LNCAP (cell line): Measurements from ENCODE around the gene RABGAP1.

Experiments
- TF ChIP-seq, protein P1 (sequence below): fragments of 450-650 bp; IDR thresholded peaks from 2 replicates; pipeline ENCODE4 v1.5.1; 2017; ENCODE audit warnings: mild to moderate bottlenecking

Gene RABGAP1

DNA sequence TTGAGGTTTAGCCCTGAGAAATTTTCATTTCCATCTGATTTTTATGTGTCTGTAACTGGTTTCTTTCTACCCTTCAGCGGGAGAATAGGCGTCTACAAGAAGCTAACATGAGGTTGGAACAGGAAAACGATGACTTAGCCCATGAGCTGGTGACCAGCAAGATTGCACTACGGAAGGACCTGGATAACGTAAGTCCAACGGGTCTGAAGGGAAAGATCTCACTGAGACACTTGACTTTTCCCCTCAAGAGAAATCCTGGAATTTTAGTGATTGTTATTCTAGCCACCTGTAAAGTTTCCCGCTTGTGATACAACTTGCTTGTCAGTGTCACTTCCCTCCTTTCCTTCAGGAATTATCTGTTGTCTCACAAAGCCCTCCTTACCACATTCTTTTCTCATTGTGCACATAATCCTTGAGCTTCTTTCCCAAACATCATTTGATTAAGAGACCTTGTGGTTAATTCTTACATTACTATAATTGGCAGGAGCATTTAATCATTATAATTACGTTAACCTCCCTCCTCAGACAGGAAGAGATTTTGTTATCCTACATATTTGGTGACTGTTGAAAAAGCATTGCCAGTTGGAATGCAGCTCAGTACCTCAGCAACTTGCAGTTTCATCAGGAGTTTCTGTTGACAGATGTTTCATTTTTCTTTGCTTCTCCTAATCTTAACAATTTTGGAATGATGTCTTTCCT lies 149.5 kb downstream of the RABGAP1 start:
- TF ChIP-seq, protein P1, sequence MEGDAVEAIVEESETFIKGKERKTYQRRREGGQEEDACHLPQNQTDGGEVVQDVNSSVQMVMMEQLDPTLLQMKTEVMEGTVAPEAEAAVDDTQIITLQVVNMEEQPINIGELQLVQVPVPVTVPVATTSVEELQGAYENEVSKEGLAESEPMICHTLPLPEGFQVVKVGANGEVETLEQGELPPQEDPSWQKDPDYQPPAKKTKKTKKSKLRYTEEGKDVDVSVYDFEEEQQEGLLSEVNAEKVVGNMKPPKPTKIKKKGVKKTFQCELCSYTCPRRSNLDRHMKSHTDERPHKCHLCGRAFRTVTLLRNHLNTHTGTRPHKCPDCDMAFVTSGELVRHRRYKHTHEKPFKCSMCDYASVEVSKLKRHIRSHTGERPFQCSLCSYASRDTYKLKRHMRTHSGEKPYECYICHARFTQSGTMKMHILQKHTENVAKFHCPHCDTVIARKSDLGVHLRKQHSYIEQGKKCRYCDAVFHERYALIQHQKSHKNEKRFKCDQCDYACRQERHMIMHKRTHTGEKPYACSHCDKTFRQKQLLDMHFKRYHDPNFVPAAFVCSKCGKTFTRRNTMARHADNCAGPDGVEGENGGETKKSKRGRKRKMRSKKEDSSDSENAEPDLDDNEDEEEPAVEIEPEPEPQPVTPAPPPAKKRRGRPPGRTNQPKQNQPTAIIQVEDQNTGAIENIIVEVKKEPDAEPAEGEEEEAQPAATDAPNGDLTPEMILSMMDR: no peak

DNA sequence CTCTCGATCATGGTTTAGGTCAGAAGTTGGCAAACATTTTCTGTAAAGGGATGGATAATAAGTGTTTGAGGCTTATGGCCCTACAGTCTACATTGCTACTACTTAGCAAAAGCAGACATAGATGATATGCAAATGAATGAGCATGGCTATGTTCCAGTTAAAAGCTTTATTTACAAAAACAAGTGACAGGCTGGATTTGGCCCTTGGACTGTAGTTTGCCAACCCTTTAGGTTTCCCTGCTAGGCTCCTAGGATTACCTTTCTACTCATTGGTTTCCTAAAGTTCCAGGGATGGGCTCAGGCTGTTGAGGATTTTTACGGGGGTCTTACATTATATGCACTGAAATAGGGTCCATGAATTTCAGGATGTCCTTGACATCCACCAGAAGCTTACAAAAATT lies 150.1 kb downstream of the RABGAP1 start:
- TF ChIP-seq, protein P1: no peak

DNA sequence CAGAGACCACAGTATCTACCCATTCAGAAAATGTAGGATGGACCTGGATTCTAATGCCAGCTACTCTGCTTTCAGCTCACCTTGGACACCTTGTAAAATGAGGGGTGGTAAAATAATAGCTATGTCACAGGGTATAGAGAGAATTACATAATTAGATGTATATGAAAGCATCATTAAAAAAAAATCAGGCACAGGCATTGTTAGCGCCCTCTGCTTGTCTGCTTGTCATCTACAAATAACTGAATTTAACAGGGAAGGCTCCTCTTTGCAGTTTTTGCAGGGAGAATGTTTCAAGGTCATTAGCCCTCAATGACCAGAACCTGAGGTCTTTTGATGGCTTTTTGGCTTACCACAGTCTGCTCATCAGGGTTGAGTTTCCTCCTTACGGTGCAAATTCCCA lies 150.6 kb downstream of the RABGAP1 start:
- TF ChIP-seq, protein P1: peak; percentile 44; the same call in 1 of the 2 replicates

DNA sequence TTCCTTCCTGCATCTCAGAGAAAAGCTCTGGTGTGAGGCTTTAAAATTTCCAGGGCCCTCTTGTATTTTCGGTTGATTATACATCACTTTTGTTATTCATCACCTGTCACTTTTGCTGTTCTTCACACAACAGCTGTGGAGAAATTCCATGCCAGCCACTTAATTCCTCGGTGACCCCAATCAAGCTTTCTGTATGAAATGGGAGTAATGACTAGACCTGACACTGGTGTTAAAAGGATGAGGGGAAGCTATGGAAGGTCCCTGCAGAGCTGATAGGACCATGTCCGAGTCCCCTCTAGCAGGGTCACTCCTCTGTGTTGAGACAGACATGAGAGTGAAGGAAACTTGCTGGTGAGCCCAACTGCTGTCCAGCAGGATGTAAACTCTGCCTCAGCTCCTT lies 152.3 kb downstream of the RABGAP1 start:
- TF ChIP-seq, protein P1: no peak

DNA sequence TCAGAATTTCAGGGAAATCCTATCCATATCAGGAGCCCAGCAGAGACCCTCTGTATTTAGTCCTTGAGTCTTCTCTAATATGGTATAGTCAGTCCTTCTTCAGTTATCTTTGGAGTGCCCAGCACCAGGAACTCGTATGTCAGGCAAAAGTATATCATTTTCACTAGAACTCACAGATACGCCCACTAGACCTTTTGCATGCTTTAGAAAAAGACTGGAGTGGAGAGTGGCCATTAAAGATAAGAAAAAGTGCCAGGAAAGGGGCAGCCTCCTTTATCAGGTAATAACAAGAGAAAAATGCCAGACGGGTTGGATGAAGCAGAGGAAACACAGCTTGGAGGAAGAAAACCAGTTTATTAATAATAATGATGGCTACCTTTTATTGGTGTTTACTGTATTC lies 156.2 kb downstream of the RABGAP1 start:
- TF ChIP-seq, protein P1: no peak

DNA sequence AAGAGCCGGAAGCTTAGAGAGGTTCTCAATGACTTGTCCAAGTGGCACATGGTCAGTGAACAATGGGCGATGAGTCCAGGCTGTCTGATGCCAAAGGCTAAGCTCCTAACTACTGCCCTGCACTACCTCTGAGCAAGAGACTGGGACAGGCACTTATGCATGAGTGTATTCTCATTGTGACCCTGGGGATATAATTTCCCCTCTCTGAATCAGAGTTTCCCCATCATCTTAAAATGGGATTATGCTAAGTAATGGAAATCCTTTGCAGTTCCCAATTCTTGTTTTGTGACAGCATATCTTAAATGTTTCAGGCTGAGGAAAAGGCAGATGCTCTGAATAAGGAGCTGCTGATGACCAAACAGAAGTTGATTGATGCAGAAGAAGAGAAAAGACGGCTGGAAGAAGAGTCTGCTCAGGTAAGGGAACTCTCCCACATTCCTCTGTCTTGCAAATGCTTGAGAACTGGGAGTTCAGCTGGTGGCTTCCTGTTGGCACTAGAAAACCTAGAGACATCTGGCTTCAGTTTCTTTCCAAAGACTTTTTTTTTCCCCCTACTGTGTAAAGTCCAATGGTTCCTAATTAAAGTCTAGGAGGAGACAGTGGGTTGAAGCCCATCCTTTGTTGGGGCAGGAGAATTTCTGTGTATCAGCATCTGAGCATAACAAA lies 156.7 kb downstream of the RABGAP1 start:
- TF ChIP-seq, protein P1: no peak

DNA sequence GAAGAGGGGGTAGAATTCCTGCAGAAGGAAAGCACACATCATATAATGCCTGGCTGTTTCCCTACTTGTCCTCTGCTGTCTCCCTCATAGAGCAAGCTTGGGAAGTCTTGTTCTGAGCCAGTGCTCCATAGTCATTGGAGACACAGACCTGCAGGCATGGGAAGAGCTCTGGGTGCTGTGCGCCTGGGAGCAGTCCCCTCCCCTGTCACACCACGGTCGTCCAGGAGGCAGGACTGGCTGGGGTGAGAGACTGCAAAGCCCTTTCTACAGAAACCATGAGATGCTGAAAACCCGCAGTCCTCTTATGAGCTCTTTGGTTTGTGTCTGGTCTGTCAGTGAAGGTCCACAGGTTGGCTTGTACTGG lies 157.3 kb downstream of the RABGAP1 start:
- TF ChIP-seq, protein P1: no peak
